B cell (primary cell): Measurements from ENCODE around the gene ZC3H11A. TPM values are rescaled to one million over a fixed set of nuclear protein-coding genes. Genes with fewer than 3 reads are reported as not detected.

ENCODE experiments used
- ATAC-seq: fragments of 200-7000 bp; cut with Tn5 transposase; one replicate; pipeline ENCODE4 v1.10.0; 2021; ENCODE audit warnings: low read depth, mild to moderate bottlenecking, moderate number of reproducible peaks, moderate library complexity
- CTCF ChIA-PET: fragments of 350-600 bp; sonication (Branson Sonifier 250); formaldehyde crosslinking; loops from one replicate; lab custom pipeline; 2021; ENCODE audit warnings: antibody characterized with exemption, inconsistent platforms; lab: Charles Lee
- POLR2A ChIA-PET: fragments of 350-600 bp; sonication (Branson Sonifier 250); formaldehyde crosslinking; loops from one replicate; lab custom pipeline; 2021; ENCODE audit warnings: antibody characterized with exemption; lab: Charles Lee
- DNase-seq: peaks from one replicate; pipeline ENCODE4 v3.0.0; 2013
- H2AFZ ChIP-seq: 2 replicates; pipeline ENCODE4 v1.6.1; 2012; ENCODE audit warnings: mild to moderate bottlenecking, low read depth, low read length; ENCODE audit not compliant: insufficient read depth, poor library complexity, severe bottlenecking
- H3K27ac ChIP-seq, 2 donors: 1 replicate in 1 of 2; 2 replicates in 1 of 2; pipeline ENCODE4 v1.5.1; 2012 to 2013; ENCODE audit warnings: low read length in 2 of 2, mild to moderate bottlenecking in 2 of 2, moderate library complexity in 1 of 2
- H3K27me3 ChIP-seq, 4 experiments: fragments of 200-600 bp in 1 of 4; sonication (generic) in 1 of 4; replicated peaks in 1 of 4; 1 replicate in 2 of 4; 2 replicates in 2 of 4; pipeline versions ENCODE4 v1.6.1 to v1.7.0; 2013 to 2016; ENCODE audit warnings: low read length in 3 of 4, mild to moderate bottlenecking in 2 of 4, mixed read lengths in 1 of 4, moderate library complexity in 1 of 4; ENCODE audit not compliant: insufficient read depth in 4 of 4, control insufficient read depth in 3 of 4; ENCODE audit errors: control extremely low read depth in 1 of 4
- H3K36me3 ChIP-seq, 2 experiments: replicated peaks in 1 of 2; 1 replicate in 1 of 2; 2 replicates in 1 of 2; pipeline versions ENCODE4 v1.6.1 to v1.7.1; 2013; ENCODE audit warnings: low read length in 1 of 2; ENCODE audit not compliant: insufficient read depth in 2 of 2, control insufficient read depth in 1 of 2; ENCODE audit errors: control extremely low read depth in 1 of 2, extremely low read depth in 1 of 2
- H3K4me1 ChIP-seq, 2 donors: fragments of 200-600 bp in 1 of 2; sonication (generic) in 1 of 2; 1 replicate in 1 of 2; 2 replicates in 1 of 2; pipeline versions ENCODE4 v1.5.1 to v1.6.1; 2013 to 2017; ENCODE audit warnings: low read length in 2 of 2; ENCODE audit not compliant: control insufficient read depth in 2 of 2, insufficient read depth in 2 of 2
- H3K4me2 ChIP-seq: replicated peaks from 2 replicates; pipeline ENCODE3; 2012; ENCODE audit warnings: mild to moderate bottlenecking, low read depth, low read length; ENCODE audit not compliant: poor library complexity, severe bottlenecking
- H3K4me3 ChIP-seq, 5 experiments: fragments of 200-600 bp in 1 of 5; sonication (generic) in 1 of 5; 1 replicate in 3 of 5; 2 replicates in 2 of 5; pipeline versions ENCODE4 v1.5.1 to v1.7.0; 2011 to 2016; ENCODE audit warnings: low read length in 4 of 5, mild to moderate bottlenecking in 4 of 5, low read depth in 2 of 5, control low read depth in 1 of 5, moderate library complexity in 1 of 5; ENCODE audit not compliant: insufficient read depth in 1 of 5; ENCODE audit errors: control extremely low read depth in 1 of 5, extremely low read depth in 1 of 5
- H3K79me2 ChIP-seq: fragments of 200-600 bp; sonication (generic); one replicate; pipeline ENCODE4 v1.6.0; 2016; ENCODE audit warnings: low read length; ENCODE audit not compliant: control insufficient read depth, insufficient read depth
- H3K9ac ChIP-seq: fragments of 200-600 bp; sonication (generic); 2 replicates; pipeline ENCODE4 v1.6.1; 2017; ENCODE audit warnings: mild to moderate bottlenecking, low read length, moderate library complexity
- H3K9me3 ChIP-seq, 3 donors: one replicate each; pipeline versions ENCODE4 v1.6.1 to v1.7.1; 2013; ENCODE audit warnings: low read length in 2 of 3; ENCODE audit not compliant: control insufficient read depth in 2 of 3, insufficient read depth in 1 of 3; ENCODE audit errors: control extremely low read depth in 1 of 3
- H4K20me1 ChIP-seq: 2 replicates; pipeline ENCODE4 v1.6.0; 2012; ENCODE audit warnings: mild to moderate bottlenecking, low read length; ENCODE audit not compliant: insufficient read depth, control insufficient read depth, poor library complexity, severe bottlenecking
- H3K27ac Mint-ChIP-seq: one replicate; pipeline ENCODE4 v1.8.0; 2021; ENCODE audit warnings: mixed read lengths
- H3K27me3 Mint-ChIP-seq: one replicate; pipeline ENCODE4 v1.8.0; 2021; ENCODE audit warnings: mixed read lengths
- H3K4me1 Mint-ChIP-seq: one replicate; pipeline ENCODE4 v1.8.0; 2021; ENCODE audit warnings: mixed read lengths
- H3K4me3 Mint-ChIP-seq: one replicate; pipeline ENCODE4 v1.8.0; 2021; ENCODE audit warnings: mixed read lengths
- H3K9me3 Mint-ChIP-seq: one replicate; pipeline ENCODE4 v1.8.0; 2022; ENCODE audit warnings: mixed read lengths; ENCODE audit not compliant: insufficient read depth
- CTCF ChIP-seq: fragments of 200-600 bp; IDR thresholded peaks from one replicate; pipeline ENCODE4 v1.8.0; 2022; ENCODE audit warnings: antibody characterized with exemption, mild to moderate bottlenecking
- EZH2 ChIP-seq: IDR thresholded peaks from 2 replicates; pipeline ENCODE4 v1.6.1; 2012; ENCODE audit warnings: borderline replicate concordance, low read depth, mild to moderate bottlenecking, moderate library complexity, low read length; ENCODE audit not compliant: insufficient read depth, poor library complexity, severe bottlenecking
- WGBS: methylation state at CpG from one replicate; pipeline ENCODE4 v1.1.5; 2013; ENCODE audit warnings: missing lambda C conversion rate; ENCODE audit not compliant: insufficient coverage; 5-methylcytosine and 5-hydroxymethylcytosine counted together
- intact Hi-C: fragments of 100-400 bp; cut with micrococcal nuclease; formaldehyde crosslinking; loops from one replicate; pipeline ENCODE4 v1.10.0; 2022
- polyA plus RNA-seq: library from polyadenylated mRNA; depleted of rRNA; stranded (reverse); fragments of >200 nt; gene quantifications from 2 replicates; pipeline ENCODE4 v1.2.3, GENCODE V29; 2012
- total RNA-seq, 2 donors: library from RNA; stranded (reverse); fragments of 120-200 nt in 1 of 2; gene quantifications; 1 replicate in 1 of 2; 2 replicates in 1 of 2; pipeline versions ENCODE4 v1.2.3 to v1.2.4, GENCODE V29; 2013 to 2022

Gene ZC3H11A
- total and polyA plus RNA-seq, 2 donors (not counting 1 experiment from before 2014, with no cell fraction given) = 72.1 to 130 TPM

GRCh38 chr1:203797948-203798655 is 2.7 kb downstream of the ZC3H11A start:
- peak overlapping the region; percentile 7 for H3K27ac Mint-ChIP-seq
- H3K4me1 ChIP-seq = peaks cover 37% of the 10 kb centered on the region in 2 donors
- peaks cover 60% of the 10 kb centered on the region for H3K4me1 Mint-ChIP-seq
- WGBS = 96% methylated on average over 3 of the region's 6 CpGs
- no peak overlapping the region for H3K4me2 ChIP-seq
- peaks cover 75% of the 10 kb centered on the region for H3K79me2 ChIP-seq
- TF ChIP-seq CTCF = no peak
- no peak for TF ChIP-seq EZH2
- no peaks in the 10 kb centered on the region for H3K9me3 ChIP-seq
- CTCF ChIA-PET = interaction anchor here (1.0 kb wide), 1 partner anchor 172 kb away, joined by 3 read pairs; no protein-coding TSS in a partner anchor
- no peak overlapping the region for H3K27ac ChIP-seq
- no peaks in the 10 kb centered on the region for H3K27me3 ChIP-seq
- peak overlapping the region; percentile 88 for H3K4me3 Mint-ChIP-seq
- no peaks in the 10 kb centered on the region for H3K27me3 Mint-ChIP-seq
- H3K4me3 ChIP-seq = no peak overlapping the region
- no peaks in the 10 kb centered on the region for H3K9me3 Mint-ChIP-seq
- H4K20me1 ChIP-seq = peaks cover 41% of the 10 kb centered on the region
- no peak overlapping the region for H2AFZ ChIP-seq
- POLR2A ChIA-PET = interaction anchor here (0.8 kb wide), 1 partner anchor 53 kb away, joined by 3 read pairs; no protein-coding TSS in a partner anchor
- DNase-seq = no peak
- H3K36me3 ChIP-seq = peaks cover 3 to 44% of the 10 kb centered on the region in 2 experiments
- ATAC-seq = no peak
- no peak overlapping the region for H3K9ac ChIP-seq
- intact Hi-C loops = loop anchor here (10.0 kb wide), 2 partner anchors 773 to 843 kb away; partner anchors contain the start of genes ADIPOR1 and PPFIA4

DNA sequence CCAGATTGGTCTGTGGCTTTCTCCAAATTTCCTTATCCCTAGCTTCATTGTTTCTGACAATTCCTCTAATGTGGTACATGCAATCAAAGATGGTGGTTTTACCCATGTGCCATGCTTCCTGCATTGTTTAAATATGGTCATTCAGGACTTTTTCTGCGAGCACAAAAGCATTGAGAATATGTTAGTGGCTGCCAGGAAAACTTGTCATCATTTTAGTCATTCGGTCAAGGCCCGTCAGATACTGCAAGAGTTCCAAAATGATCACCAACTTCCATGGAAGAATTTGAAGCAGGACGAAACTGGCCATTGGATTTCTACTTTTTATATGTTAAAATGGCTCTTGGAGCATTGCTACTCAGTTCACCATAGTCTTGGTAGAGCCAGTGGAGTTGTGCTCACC is 3.7 kb downstream of the ZC3H11A start:
- ChIA-PET POLR2A (no interaction called here), CTCF (no interaction called here)
- H3K36me3 ChIP-seq = peaks cover 3 to 53% of the 10 kb centered on the region in 2 experiments
- no peaks in the 10 kb centered on the region for H3K27me3 ChIP-seq
- H3K4me3 ChIP-seq = no peak overlapping the region
- WGBS = 100% methylated on average over 1 of the region's 4 CpGs
- H2AFZ ChIP-seq = no peak overlapping the region
- ATAC-seq (no peak), DNase-seq (no peak)
- Mint-ChIP-seq H3K9me3 (no peaks in the 10 kb centered on the region), H3K27me3 (no peaks in the 10 kb centered on the region), H3K4me3 (no peak overlapping the region), H3K4me1 (peaks cover 67% of the 10 kb centered on the region), H3K27ac (no peak overlapping the region)
- TF ChIP-seq EZH2 = no peak
- intact Hi-C loops = loop anchor here (10.0 kb wide), 2 partner anchors 774 to 844 kb away; partner anchors contain the start of genes ADIPOR1 and PPFIA4
- H3K4me1 ChIP-seq = peaks cover 42% of the 10 kb centered on the region in 2 donors
- H3K4me2 ChIP-seq = no peak overlapping the region
- H3K27ac ChIP-seq = no peak overlapping the region
- no peaks in the 10 kb centered on the region for H3K9me3 ChIP-seq
- no peak overlapping the region for H3K9ac ChIP-seq
- peaks cover 48% of the 10 kb centered on the region for H4K20me1 ChIP-seq
- peaks cover 85% of the 10 kb centered on the region for H3K79me2 ChIP-seq
